ENCODE results near the gene POPDC2. TPM values are rescaled to one million over a fixed set of nuclear protein-coding genes. Genes with fewer than 3 reads are reported as not detected.

The POPDC2 gene
- total RNA-seq, 1 donor = 0.27 TPM

DNA sequence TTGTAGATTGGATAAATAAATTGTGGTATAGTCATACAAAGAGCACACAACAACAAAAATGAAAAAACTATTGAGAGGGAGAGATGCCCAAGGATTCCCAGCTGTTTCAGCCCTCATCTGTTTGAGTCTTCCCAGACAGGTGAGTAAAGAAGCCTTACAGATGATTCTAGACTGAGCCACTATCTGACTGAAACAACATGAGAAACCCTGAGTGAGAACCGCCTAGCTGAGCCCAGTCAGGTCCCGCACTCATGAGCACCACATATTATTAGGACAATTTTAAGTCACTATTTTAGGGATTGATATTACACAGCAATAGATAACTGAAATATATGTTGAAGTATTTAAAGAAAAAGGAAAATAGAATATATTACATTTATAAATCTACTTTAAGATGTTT, 19.0 kb downstream of the POPDC2 start:
- H3K4me3 ChIP-seq (ENCODE audit: low read depth, low read length) = no peak overlapping the region
- no peak for DNase-seq (ENCODE audit: low read depth)
- TF ChIP-seq CTCF (IDR thresholded peaks at IDR 0.05; ENCODE audit: insufficient read depth, low read length) = no peak

DNA sequence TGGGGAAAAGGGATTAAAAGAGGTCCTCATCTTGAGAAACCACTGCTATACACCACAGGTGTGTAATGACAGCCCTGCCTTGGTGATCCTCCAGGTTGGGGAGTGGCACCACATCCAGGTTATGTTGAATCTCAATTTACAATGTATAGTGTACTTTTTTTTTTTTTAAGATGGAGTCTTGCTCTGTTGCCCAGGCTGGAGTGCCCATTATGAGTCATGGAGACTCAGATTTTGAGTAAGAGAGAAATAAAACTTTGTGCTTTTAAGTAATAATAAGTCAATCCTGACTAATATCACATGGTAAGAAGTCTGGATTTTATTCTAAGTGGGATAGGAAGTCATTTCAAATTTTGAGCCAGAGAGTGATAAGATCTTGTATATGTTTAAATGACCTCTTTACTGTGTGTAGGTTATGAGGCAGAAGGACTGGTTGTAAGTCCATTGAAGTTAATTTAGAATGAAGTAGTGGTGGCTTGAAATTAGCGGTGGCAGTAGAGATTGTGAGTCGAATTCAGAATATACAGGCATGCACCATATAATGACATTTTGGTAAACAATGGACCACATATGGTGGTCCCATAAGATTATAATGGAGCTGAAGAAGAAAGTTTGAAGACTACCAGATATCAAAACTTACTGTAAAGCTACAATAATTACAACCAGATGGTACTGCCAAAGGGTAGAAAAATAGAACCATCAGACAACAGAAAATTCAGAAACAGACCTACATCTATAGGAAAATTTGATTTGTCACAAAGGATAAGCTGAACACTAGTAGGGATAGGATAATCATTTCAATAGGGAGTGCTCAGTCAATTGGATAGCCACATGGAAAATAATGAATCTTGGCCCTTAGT, 20.7 kb downstream of the POPDC2 start:
- DNase-seq (ENCODE audit: low read depth) = no peak
- H3K4me3 ChIP-seq (ENCODE audit: low read depth, low read length) = no peak overlapping the region

DNA sequence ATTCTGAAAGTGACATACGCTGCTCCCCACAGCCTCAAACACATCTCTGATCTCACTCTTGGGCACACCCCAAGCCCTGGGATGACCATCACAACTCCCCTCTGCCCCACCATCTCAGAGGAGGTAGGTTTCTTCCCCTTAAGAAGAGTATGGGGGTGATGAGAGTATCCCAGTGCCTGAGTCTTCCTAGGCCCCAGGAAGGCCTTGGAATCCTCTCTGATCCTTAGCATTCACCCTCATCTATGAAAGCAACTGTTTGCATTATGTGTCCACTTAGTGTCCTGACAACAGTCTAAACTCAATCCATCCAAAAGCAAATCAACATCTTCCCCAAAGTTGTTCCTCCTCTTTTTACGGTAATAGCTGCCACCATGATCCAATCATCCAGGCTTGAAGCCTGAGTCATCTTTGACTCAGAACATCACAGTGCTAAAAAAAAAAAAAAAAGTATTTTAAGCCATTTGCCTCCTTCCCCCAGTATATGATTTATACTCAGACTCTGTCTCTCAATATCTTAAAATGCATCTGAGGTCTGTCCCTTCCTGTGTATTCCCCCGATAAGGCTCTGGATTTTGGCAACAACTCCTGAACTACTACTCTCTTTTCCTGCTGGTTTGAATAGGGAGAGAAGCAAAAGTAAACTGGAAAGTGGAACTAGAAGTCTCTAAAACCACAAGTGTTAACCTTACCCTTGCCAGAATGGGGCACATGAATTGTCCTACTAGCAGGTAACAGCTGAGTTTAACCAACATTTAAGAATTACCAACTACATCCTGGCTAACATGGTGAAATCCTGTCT, 22.5 kb downstream of the POPDC2 start:
- no peak for TF ChIP-seq CTCF (IDR thresholded peaks at IDR 0.05; ENCODE audit: insufficient read depth, low read length)
- DNase-seq (ENCODE audit: low read depth) = peak; percentile 94
- H3K4me3 ChIP-seq (ENCODE audit: low read depth, low read length) = no peak overlapping the region

More for the DNA sequence above, 20.7 kb downstream of the POPDC2 start:
- TF ChIP-seq CTCF (IDR thresholded peaks at IDR 0.05; ENCODE audit: insufficient read depth, low read length) = no peak

DNA sequence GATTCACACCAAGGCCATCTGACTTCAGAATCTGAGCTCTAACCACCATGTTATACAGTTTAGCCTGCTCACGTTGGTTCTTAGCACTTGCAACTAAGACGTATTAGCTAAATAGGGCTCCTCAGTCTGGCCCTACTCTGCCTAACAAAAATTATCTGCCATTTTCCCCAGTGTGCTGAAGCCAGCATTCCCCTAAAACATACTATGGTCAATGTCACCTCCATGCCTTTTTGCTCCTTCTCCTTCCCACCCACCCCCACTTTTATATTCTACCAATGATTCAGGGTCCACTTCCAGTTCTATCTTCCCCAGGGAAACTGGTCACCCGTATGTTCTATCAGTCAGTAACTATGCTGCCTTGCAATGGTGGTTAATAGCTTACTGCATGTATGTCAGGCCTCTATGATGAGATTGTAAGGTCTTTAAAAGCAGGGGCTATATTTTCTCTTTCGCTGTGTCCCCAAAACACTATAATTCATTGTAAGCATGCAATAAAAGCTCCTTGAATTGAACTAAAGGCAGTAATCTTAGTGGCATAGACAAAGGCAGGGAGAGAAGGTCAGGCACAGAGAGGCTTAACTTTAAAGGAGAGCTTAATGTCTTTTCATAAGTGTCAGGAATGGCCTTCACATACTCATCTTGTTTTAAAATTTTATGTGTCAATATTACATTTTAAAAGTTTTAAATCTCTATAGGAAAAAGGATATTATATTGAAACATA, 23.3 kb downstream of the POPDC2 start:
- DNase-seq (ENCODE audit: low read depth) = no peak
- no peak for TF ChIP-seq CTCF (IDR thresholded peaks at IDR 0.05; ENCODE audit: insufficient read depth, low read length)
- no peak overlapping the region for H3K4me3 ChIP-seq (ENCODE audit: low read depth, low read length)

DNA sequence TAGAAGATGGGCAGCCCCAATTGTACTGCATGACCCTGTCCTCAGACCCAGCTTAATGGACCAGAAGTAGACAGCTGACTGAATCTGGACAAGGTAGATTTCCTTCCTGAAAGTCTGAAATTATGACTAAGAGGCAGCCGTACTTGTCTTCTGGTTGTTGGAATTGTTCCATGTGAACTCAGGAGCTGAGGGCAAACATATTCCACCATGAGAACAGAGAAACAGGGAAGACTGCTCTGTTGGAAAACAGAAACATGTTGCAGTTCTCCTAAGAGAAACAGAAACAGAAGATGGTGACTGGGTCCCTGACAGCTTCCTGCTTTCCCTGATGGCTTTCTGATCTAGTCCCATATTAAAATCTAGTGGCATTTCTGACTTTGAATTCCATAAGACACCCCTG, 24.1 kb downstream of the POPDC2 start:
- peak; percentile 46 for DNase-seq (ENCODE audit: low read depth)
- no peak for TF ChIP-seq CTCF (IDR thresholded peaks at IDR 0.05; ENCODE audit: insufficient read depth, low read length)
- H3K4me3 ChIP-seq (ENCODE audit: low read depth, low read length) = no peak overlapping the region

- DNase-seq (ENCODE audit: low read depth) = no peak
- no peak for TF ChIP-seq CTCF (IDR thresholded peaks at IDR 0.05; ENCODE audit: insufficient read depth, low read length)
- H3K4me3 ChIP-seq (ENCODE audit: low read depth, low read length) = no peak overlapping the region
These were observed 24.7 kb downstream of the POPDC2 start for GRCh38 chr3:119635719-119636118.
